Panc1 (cell line): ENCODE data around the gene CALM1. TPM values are rescaled to one million over a fixed set of nuclear protein-coding genes. Genes with fewer than 3 reads are reported as not detected.

Experiments used
- ATAC-seq: fragments of 200-7000 bp; cut with Tn5 transposase; 2 replicates; pipeline ENCODE4 v1.9.1; 2020; ENCODE audit warnings: mild to moderate bottlenecking, moderate library complexity
- BruUV-seq: library from RNA; stranded (reverse); fragments of 400-500 nt; replicated peaks from 2 replicates; lab custom pipeline; 2021; lab: Mats Ljungman, UMichigan
- CTCF ChIA-PET: fragments of 300-600 bp; sonication (Branson Sonifier 250); formaldehyde crosslinking; loops from one replicate; lab custom pipeline; 2022; ENCODE audit warnings: antibody characterized with exemption; lab: Charles Lee
- POLR2A ChIA-PET: fragments of 300-600 bp; sonication (Branson Sonifier 250); formaldehyde crosslinking; loops from one replicate; lab custom pipeline; 2022; ENCODE audit warnings: antibody characterized with exemption; lab: Charles Lee
- DNase-seq: peaks from one replicate; pipeline ENCODE4 v3.0.0-alpha.2; 2010; ENCODE audit warnings: low read depth, low spot score
- H3K27ac ChIP-seq: 2 replicates; pipeline ENCODE4 v1.5.1; 2011; ENCODE audit warnings: mild to moderate bottlenecking, low read length, inconsistent platforms
- H3K27me3 ChIP-seq: fragments of 200-500 bp; sonication (Bioruptor generic); 2 replicates; pipeline ENCODE4 v1.6.0; 2014; ENCODE audit warnings: low read length, inconsistent platforms; ENCODE audit not compliant: control insufficient read depth, insufficient read depth
- H3K36me3 ChIP-seq: fragments of 200-500 bp; sonication (Bioruptor generic); 2 replicates; pipeline ENCODE4 v1.5.1; 2014; ENCODE audit warnings: inconsistent platforms, mild to moderate bottlenecking, low read length, moderate library complexity; ENCODE audit not compliant: control insufficient read depth, insufficient read depth
- H3K4me1 ChIP-seq: 2 replicates; pipeline ENCODE4 v1.5.1; 2011; ENCODE audit warnings: inconsistent platforms, mild to moderate bottlenecking, low read length, moderate library complexity; ENCODE audit not compliant: control insufficient read depth, insufficient read depth
- H3K4me3 ChIP-seq, 2 experiments: 2 replicates each; pipeline ENCODE4 v1.5.1; 2011 to 2012; ENCODE audit warnings: low read depth in 2 of 2, low read length in 2 of 2, mild to moderate bottlenecking in 2 of 2, inconsistent platforms in 1 of 2, moderate library complexity in 1 of 2
- H3K9me3 ChIP-seq: fragments of 200-500 bp; sonication (Bioruptor generic); 2 replicates; pipeline ENCODE4 v1.5.1; 2014; ENCODE audit warnings: low read depth, mild to moderate bottlenecking, inconsistent platforms, low read length, moderate library complexity; ENCODE audit not compliant: control insufficient read depth, insufficient read depth
- POLR2AphosphoS5 ChIP-seq: IDR thresholded peaks from 2 replicates; pipeline ENCODE4 v1.6.1; 2012; ENCODE audit warnings: mild to moderate bottlenecking, low read depth, low read length, moderate library complexity
- SIN3A ChIP-seq: IDR thresholded peaks from 2 replicates; pipeline ENCODE4 v1.6.1; 2012; ENCODE audit warnings: low read depth, mild to moderate bottlenecking, low read length, moderate library complexity, borderline replicate concordance; ENCODE audit not compliant: insufficient read depth
- TCF7L2 ChIP-seq: IDR thresholded peaks from 2 replicates; pipeline ENCODE4 v1.6.1; 2011; ENCODE audit warnings: mild to moderate bottlenecking, low read depth, low read length, inconsistent platforms
- in situ Hi-C: cut with HindIII; loops from 2 replicates; pipeline ENCODE4 v1.10.0; 2016; ENCODE audit warnings: low sequenced_read_pairs, low pct_unique_long_range_greater_than_20kb
- intact Hi-C: fragments of 100-400 bp; cut with micrococcal nuclease; formaldehyde crosslinking; loops from one replicate; pipeline ENCODE4 v1.10.0; 2022; ENCODE audit not compliant: unreplicated experiment
- total RNA-seq: library from RNA; stranded (reverse); gene quantifications from one replicate; pipeline ENCODE4 v1.2.1, GENCODE V29; 2021; ENCODE audit not compliant: unreplicated experiment
- TF ChIP-seq, protein P1 (sequence below): fragments of 450-650 bp; IDR thresholded peaks from 2 replicates; pipeline ENCODE4 v1.5.1; 2017; ENCODE audit warnings: mild to moderate bottlenecking
- TF ChIP-seq, protein P2 (sequence below), 2 experiments: IDR thresholded peaks; 2 replicates each; pipeline ENCODE4 v1.6.1; 2011 to 2012; ENCODE audit warnings: low read depth in 2 of 2, control low read depth in 1 of 2, low read length in 1 of 2, mild to moderate bottlenecking in 1 of 2, moderate library complexity in 1 of 2; ENCODE audit not compliant: insufficient read depth in 1 of 2

CALM1 gene
- total RNA-seq, 1 experiment from 2014 or later: 182 TPM

DNA sequence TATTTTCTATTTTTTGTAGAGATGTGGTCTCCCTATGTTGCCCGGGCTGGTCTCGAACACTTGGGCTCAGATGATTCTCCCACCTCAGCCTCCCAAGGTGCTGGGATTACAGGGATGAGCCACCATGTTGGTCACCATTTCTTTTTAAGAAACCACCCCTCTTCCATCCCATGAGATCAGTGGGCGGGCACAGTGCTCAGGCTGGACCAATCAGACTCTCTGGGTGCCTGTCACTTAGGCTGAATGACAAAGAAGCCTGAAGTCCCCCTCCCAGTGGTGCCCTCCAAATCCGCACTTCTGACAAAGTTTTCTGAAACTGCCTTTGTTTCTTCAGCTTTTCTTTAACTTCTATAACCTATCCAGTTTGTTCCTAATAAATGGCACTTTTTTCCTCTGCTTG is 48.2 kb downstream of the CALM1 start:
- intact Hi-C loops: no loop called here
- Histone ChIP-seq H3K27ac (no peak overlapping the region), H3K36me3 (no peaks in the 10 kb centered on the region), H3K4me3 (no peak overlapping the region), H3K9me3 (no peaks in the 10 kb centered on the region), H3K4me1 (peaks cover 2% of the 10 kb centered on the region; the same call in 1 of the 2 replicates), H3K27me3 (no peaks in the 10 kb centered on the region)
- DNase-seq (no peak), ATAC-seq (no peak)
- no peak for TF ChIP-seq TCF7L2
- no peak for TF ChIP-seq SIN3A
- no peak for TF ChIP-seq POLR2AphosphoS5
- TF ChIP-seq, protein P1, sequence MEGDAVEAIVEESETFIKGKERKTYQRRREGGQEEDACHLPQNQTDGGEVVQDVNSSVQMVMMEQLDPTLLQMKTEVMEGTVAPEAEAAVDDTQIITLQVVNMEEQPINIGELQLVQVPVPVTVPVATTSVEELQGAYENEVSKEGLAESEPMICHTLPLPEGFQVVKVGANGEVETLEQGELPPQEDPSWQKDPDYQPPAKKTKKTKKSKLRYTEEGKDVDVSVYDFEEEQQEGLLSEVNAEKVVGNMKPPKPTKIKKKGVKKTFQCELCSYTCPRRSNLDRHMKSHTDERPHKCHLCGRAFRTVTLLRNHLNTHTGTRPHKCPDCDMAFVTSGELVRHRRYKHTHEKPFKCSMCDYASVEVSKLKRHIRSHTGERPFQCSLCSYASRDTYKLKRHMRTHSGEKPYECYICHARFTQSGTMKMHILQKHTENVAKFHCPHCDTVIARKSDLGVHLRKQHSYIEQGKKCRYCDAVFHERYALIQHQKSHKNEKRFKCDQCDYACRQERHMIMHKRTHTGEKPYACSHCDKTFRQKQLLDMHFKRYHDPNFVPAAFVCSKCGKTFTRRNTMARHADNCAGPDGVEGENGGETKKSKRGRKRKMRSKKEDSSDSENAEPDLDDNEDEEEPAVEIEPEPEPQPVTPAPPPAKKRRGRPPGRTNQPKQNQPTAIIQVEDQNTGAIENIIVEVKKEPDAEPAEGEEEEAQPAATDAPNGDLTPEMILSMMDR: no peak
- TF ChIP-seq, protein P2, sequence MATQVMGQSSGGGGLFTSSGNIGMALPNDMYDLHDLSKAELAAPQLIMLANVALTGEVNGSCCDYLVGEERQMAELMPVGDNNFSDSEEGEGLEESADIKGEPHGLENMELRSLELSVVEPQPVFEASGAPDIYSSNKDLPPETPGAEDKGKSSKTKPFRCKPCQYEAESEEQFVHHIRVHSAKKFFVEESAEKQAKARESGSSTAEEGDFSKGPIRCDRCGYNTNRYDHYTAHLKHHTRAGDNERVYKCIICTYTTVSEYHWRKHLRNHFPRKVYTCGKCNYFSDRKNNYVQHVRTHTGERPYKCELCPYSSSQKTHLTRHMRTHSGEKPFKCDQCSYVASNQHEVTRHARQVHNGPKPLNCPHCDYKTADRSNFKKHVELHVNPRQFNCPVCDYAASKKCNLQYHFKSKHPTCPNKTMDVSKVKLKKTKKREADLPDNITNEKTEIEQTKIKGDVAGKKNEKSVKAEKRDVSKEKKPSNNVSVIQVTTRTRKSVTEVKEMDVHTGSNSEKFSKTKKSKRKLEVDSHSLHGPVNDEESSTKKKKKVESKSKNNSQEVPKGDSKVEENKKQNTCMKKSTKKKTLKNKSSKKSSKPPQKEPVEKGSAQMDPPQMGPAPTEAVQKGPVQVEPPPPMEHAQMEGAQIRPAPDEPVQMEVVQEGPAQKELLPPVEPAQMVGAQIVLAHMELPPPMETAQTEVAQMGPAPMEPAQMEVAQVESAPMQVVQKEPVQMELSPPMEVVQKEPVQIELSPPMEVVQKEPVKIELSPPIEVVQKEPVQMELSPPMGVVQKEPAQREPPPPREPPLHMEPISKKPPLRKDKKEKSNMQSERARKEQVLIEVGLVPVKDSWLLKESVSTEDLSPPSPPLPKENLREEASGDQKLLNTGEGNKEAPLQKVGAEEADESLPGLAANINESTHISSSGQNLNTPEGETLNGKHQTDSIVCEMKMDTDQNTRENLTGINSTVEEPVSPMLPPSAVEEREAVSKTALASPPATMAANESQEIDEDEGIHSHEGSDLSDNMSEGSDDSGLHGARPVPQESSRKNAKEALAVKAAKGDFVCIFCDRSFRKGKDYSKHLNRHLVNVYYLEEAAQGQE (IDR thresholded peaks at IDR 0.05; ENCODE audit: insufficient read depth in 1 of 2, low read depth in 2 of 2, low read length in 1 of 2): no peak
- in situ Hi-C loops: no loop called here
- CTCF ChIA-PET: no interaction called here
- BruUV-seq: no TSS peak
- POLR2A ChIA-PET: no interaction called here

DNA sequence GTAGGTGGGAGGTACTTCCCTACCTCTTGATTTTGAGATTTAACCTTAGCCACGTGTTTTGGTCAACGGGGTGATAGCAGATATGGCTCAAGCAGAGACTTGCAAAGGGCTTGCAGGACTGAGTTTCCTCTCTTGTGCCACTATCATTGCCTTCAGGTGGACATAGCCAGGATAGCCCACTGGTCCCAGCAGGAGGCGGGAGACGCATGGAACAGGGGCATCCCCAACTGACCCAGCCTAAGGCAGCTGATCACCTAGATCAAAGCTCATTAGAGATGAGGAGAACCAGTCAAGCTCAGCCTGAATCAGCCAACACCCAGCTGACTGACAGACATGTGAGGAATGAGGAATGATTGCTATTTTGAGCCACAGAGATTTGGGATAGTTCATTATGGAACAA is 49.6 kb downstream of the CALM1 start:
- BruUV-seq: no TSS peak
- no peaks in the 10 kb centered on the region for H3K27me3 ChIP-seq
- in situ Hi-C loops: no loop called here
- intact Hi-C loops: no loop called here
- H3K9me3 ChIP-seq: no peaks in the 10 kb centered on the region
- H3K36me3 ChIP-seq: no peaks in the 10 kb centered on the region
- H3K27ac ChIP-seq: no peak overlapping the region
- H3K4me3 ChIP-seq: no peak overlapping the region
- DNase-seq (no peak), ATAC-seq (no peak)
- ChIA-PET POLR2A (no interaction called here), CTCF (no interaction called here)
- H3K4me1 ChIP-seq: no peaks in the 10 kb centered on the region
- TF ChIP-seq TCF7L2: no peak
- TF ChIP-seq, protein P2 (IDR thresholded peaks at IDR 0.05; ENCODE audit: insufficient read depth in 1 of 2, low read depth in 2 of 2, low read length in 1 of 2): no peak
- TF ChIP-seq SIN3A: no peak
- TF ChIP-seq POLR2AphosphoS5: no peak
- TF ChIP-seq, protein P1: no peak
